COR-L47 (cell line): ENCODE data around the gene ADCY9.
"Not testable (repeated sequence)": the region's sequence is repeated elsewhere in the genome, so short reads cannot be mapped to it uniquely, and the experiment has no call there.

Experiments
- DNase-seq: peaks from one replicate; lab custom pipeline; 2025; lab: John Stamatoyannopoulos, UW

ADCY9 gene

DNA sequence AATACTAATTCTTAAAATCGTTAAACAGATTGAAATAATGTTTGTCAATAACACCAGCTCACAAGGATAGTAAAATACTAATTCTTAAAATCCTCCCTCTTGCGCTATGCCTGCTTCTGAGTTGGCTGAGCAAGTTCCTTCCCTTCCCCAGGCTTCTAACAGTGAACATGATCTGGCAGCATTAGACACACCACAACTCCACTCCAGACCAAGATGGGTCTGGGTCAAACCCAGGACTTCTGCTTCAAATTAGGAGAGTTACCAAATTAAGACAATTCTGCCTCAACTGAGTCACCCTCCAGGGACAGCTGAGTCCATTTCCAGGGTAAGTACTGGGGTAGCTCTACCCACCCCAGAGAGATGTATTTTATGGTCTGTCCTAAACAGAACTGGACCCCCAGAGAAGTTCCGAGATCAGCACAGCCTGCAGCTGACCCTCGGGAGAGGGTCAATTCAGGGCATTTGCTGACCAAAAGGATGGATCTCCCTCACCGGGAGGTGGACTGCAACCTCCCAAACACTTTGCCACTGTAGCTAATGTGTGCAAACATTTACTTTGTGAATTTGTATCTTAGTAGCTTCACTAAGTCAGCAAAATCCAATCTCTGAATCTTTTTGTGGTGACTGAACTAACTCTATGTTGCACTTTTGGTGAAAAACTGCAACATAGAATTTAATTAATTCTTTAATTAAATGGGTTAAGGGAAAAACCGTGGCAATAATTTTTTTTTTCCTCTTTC is 48.8 kb downstream of the ADCY9 start:
- DNase-seq = no peak

DNA sequence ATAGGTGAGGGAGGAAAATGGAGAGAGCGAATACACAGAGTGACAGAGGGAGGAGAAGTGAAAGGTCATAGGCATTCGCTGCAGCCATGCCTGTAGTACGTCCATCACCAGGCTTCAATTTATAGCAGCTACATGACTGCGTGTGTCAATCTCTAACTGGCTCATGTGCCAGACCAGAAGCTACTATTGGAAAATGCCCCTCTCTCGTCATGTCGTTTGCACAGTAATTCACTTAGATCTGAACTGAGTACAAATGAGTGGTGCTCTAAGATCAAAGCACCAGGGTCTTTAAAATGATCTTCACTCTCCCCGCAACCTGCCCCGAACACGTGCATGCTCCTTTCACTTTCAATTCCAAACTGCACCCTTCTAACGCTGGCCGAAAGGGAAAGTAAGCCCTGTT is 51.3 kb downstream of the ADCY9 start:
- DNase-seq = no peak

DNA sequence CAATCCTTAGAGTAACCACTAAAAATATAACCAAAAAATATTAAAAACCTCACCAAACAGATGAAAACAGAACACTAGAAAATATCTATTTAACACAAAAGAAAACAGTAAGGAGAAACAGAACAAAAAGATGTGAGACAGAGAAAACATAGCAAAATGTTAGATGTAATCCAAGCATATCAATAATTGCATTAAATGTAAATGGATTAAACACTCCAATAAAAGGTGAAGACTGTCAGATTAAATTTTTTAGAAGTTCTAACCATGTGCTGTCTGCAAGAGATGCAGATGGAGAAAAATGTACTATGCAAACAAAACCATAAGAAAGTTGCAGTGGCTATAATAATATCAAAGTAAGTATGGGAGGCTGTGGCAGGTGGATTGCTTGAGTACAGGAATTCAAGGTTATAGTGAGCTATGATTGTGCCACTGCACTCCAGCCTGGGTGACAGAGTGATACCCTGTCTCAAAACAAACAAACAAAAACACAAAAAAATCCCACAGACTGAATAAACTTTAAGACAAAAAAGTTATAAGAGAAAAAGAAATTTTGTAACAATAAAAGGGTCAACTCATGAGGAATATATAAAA is 53.9 kb downstream of the ADCY9 start:
- no peak for DNase-seq

DNA sequence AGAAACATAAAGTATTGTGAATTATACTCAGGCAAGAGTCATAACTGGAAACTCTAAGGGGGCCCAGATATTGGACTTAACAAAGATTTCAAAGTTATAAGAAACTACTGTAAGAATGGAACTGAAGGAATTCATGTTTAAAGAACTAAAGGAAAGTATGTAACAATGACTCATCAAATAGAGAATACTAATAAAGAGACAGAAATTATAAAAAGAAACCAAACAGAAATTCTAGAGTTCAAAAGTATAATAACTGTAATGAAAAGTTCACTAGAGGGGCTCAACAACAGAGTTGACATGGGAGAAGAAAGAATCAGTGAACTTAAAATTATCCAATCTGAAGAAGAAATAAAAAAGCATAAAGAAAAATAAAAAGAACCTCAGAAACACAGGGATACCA is 55.4 kb downstream of the ADCY9 start:
- DNase-seq = no peak

DNA sequence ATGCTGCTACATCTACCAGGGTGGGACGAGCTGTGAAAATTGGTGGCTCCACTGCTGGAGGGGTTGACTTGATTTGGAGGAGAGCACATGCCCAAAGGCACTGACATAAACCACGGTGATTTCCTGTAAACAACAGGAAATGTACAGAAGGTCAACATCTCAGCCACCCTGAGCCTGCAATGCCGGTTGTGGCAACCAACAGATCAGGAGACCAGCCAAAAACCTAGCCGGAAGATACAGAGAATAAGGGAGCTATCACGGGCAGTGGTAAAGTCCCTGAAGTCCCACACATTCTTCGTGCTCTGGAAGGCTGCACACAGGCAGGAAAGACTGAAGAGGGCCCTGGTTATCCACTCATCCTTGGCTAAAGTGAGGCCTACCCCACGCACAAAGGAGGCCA is 56.2 kb downstream of the ADCY9 start:
- no peak for DNase-seq

DNA sequence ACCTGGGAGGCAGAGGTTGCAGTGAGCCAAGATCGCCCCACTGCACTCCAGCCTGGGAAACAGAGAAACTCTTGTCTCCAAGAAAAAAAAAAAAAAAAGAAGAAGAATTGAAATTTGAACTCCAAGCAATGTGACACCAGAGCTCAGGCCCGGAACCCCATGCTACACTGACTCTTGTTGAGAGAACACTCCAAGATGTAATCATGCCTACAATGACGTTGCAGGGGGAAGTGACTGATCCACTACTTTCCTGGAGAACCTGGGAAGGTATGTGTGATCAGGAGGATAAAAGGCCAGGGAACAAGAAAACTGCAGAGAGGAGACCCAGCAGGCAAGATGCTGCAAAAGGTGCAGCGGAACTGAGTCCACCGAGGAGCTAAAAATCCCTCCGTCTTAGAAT is 57.9 kb downstream of the ADCY9 start:
- DNase-seq = no peak

DNA sequence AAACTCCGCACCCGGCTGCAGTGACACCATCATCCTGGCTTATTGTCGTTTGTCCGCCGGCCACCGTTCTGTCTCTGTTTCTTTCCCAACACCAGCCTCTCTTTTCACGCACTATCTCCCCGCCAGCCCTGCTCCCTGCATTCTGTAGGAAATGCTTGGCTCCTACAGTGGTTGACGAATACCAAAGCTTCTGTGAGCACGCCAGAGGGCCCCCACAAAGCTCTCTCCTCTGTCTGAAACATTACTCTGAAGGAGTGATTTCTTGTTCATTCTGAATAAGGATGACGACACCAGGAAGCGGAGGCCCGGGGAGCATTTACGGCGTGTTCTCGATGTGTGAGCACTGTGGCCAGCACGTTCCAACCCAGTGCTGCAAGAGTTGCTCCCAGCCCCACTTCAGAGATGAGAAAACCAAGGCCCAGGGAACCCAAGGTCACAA is 58.8 kb downstream of the ADCY9 start:
- DNase-seq = no peak

DNA sequence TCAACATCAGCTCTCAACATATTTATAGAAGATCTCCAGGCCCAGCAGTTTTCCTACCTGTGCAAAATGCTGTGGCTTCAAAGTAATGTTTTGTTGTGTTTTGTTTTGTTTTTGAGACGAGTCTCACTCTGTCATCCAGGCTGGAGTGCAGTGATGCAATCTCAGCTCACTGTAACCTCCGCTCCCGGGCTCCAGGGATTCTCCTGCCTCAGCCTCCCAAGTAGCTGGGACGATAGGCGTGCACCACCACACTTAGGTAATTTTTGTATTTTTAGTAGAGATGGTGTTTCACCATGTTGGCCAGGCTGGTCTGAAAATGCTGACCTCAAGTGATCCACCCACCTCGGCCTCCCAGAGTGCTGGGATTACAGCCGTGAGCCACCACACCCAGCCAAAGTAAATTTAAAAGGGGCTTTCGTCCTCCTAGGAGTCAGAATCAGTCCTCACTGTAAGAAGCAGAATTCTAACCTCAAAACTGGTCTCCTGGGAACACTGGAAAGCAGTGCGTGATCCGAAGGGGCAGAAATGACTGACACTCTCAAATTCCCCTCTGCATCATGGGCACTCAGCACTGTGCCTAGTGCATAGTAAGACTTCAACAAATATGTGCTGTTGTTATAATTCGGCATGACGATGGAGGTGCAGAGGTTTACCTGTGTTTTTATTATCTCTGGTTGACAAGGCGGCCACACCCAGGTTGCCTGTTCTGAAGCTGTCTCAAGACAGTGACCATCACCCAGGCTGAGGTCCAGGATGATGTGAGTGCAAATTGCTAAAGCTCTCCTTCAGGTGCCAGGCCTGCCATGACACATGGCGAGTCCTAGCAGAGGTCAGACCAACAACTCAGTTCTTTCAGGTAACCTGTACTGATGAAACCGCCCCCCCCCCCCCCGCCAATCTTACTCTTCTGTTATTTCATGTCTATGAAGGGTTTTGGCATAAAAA is 59.8 kb downstream of the ADCY9 start:
- DNase-seq = no peak

DNA sequence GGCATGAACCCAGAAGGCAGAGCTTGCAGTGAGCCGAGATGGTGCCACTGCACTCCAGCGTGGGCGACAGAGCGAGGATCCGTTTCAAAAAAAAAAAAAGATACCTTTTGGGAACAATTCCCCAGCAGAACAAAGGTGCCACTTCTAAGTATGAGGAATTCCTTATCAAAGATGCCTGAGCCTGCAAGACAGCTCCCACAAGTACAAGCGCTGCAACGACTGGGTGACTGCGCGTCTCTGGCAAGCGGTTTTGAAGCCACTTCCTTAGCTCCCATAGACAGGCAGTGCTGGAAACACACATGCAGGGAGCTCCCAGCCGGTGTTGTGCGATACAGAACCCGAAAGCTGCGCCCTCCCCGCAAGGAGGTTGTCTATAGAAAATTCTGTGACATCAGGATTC is 60.5 kb downstream of the ADCY9 start:
- no peak for DNase-seq

DNA sequence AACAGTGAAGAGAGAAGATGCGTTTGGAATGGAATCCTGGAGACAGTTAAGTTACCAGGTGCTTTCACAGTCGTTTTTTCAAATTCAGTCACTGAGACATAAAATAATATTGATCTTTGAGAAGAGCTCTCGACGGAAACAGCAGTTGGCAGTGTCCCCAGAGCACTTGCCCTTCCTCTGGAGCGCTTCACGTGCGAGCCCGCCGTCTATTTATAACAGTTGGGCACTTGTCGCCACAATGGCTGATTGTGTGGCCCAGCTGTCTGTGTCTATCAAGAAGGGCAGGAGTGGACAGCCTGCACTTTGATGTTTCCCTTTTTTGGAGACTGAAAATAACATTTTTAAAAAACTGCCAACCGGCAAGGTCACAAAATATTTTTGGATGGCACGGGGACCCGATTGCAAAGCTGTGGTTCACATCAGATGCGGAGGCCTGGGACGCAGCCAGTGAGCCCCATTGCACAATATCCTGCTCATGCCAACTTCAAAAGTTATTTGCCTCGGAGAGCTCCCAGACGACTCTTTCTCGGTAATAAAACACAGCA is 62.9 kb downstream of the ADCY9 start:
- peak; percentile 81 for DNase-seq

DNA sequence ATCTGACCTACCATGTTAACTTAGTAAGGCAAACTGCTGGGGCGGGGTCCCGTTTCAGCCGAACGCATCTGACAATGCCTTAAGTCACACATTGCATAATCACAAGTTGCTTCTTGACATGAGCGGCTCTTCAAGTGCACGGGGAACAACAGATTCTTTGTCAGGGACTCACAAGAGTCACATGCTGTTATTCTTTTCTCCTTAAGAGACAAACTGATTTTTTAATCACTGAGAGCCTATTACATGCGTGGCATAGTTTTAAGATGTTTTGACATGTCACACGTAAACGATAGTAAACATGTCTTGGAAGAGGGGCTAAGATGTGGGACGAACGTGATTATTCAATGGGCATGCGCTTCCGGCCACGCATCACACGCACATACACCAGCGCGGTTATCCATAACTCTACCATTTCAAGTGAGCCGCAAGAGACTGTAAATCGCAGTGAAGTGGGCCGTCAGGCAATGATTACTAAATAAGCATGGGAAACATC is 63.4 kb downstream of the ADCY9 start:
- DNase-seq = no peak

DNA sequence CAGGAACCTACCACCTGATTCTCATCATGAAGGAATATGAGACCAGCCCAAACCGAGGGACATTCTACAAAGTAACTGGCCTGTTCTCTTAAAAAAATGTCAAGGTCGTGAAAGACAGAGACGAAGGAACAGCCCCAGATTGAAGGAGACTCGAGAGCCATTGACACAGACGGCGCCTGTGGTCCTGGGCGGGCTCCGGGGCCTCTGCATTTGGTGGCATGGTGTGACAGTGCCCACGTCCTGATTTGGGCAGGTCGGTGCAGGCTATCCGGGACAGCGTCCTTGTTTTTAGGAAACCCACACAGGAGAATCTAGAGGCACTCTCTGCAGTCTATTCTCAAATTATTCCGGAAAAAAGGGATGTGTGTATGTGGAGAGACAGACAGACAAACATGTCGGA is 64.1 kb downstream of the ADCY9 start:
- DNase-seq = no peak

DNA sequence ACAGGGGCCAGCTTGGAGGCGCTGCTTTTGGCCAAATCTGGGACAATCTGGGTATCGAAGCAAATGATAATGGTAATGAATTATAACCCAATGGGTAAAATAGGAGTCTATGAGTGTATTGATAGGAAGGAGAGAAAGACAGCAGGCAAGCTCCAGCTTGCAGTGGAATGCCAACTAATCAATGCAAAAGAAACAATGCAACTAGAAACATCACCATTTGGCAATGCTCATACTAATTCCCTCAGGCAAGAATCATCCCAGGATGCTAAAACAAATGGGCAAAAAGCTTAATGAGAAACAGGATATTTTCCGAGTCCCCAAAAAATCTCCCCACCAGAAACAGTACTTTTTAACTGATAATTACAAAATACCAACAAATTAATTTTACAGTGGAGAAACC is 64.7 kb downstream of the ADCY9 start:
- no peak for DNase-seq

DNA sequence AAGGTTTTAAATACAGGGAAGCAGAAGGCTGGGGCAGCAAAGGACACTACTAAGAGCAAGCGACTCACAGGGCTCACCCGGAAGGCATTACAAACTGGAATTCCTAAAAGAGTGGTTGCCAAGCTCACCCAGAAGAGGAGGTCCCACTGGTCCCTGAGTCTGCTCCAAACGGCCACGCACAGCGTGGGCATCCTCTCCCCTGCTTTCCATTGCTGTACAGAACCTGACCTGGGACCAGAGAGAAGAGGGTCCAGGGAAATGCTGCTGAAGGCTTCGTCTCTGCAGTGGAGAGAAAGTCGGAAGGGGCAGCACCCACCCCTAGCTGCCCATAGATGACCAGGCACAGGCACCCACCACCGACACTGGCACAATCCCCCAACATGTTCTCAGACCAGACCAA is 67.2 kb downstream of the ADCY9 start:
- no peak for DNase-seq

DNA sequence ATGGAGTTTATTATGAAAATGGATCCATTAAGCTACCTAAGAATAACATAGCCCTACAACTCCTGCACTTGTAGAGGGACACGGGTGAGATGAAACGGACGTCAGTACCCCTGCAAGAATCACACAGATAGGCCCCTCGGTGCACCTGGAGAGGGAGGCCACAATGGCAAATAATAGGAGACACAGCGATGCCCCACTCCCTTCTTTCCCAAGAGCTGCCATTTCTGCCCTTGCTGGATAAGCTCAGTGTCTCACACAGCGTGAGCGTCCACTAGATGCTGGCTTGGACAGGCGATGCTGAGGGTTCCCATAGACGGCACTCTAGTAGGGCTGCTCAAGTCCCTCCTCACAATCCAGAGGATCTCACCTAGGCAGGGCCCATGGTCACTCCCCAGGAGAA is 67.8 kb downstream of the ADCY9 start:
- no peak for DNase-seq

DNA sequence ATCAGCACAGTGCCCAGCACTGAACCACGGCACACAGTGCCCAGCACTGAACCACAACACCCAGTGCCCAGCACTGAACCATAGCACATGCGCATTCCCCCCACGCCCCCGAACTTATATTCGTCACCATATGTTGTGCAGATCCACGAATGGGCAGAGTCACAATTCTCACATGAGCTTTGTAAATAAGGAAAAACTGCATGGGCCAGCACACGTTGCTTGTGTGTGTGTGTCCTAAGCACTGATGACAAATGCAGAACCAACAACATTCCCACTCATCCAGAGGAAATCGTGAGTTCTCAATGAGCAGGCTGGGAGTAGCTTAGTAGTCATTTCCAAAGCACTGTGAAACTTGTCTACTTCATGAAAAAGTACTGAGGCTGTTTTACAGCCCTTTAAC is 70.0 kb downstream of the ADCY9 start:
- no peak for DNase-seq

DNA sequence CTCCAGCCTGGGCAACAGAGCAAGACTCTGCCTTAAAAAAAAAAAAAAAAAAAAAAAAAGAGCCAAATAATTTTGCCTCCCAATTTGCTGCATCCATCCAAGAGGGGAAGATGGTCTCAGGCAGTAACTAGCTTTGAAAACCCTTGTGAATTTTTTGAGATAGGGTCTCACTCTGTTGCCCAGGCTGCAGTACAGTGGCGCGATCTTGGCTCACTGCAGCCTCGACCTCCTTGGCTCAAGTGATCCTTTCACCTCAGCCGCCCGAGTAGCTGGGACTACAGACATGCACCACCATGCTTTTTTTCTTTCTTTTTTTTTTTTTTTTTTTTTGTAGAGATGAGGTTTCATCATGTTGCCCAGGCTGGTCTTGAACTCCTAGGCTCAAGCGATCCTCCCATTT is 70.7 kb downstream of the ADCY9 start:
- DNase-seq = not testable (repeated sequence)

DNA sequence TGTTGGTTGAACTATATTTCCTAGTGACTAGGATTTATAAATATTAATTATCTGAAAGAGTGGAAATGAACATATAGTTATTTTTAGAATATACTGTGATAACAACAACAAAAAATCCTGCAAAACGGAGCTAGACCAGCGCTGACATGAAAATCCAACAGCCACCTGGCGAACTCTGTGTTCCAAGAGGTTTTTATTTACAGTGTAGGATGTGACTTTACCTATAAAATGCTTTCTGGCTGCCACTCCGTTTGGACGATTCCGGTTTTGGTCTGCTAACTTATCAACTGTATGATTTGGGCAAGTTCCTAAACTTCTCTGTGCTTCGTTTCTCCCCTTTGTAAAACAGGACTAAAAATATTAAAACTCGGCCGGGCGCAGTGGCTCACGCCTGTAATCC is 73.7 kb downstream of the ADCY9 start:
- no peak for DNase-seq

DNA sequence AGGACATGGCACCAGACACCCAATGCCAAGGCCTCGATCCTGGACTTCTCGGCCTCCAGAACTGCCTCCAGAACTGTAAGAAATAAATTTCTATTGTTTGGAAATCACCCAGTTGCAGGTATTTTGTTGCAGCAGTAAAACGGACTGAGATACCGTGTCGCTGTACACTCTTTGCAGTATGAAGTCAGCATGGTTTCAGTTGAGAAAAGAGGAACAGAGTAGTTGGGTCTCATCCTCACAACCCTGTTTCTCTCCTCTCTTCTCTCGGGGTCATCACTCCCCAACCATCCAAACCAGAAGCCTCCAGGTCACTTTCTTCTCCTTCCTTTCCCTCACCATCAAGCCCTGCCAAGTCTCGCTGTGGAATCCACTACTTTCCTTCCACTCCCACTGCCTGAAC is 77.8 kb downstream of the ADCY9 start:
- DNase-seq = no peak

DNA sequence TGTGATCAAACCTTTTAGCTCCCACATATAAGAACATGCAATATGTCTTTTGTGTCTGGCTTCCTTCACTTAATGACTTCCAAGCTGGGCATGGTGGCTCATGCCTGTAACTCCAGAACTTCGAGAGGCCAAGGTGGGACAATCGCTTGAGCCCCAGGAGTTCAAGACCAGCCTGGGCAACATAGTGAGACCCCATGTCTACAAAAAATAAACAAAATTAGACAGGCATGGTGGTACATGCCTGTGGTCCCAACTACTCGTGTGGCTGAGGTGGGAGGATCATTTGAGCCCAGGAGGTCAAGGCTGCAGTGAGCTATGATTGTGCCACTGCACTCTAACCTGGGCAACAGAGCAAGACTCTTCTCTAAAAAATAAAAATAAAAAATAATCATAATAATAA is 79.3 kb downstream of the ADCY9 start:
- DNase-seq = not testable (repeated sequence)

DNA sequence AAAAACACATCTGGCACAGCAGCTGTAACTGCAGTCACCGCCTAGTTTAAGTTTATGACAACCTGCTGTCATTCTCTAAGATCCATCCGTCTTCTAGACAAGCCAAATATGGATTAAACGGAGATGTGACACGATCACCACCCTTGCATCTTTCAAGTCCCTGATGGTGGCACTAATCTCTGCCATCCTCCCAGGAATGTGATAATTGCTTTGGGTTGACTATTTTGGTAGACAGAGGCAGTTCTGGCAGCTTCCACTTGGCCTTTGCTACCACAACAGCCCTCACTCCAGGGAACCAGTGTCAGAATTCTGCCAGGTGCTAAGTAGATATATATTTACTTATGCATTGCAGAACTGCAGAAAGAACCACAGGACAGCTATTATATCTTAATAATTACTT is 81.3 kb downstream of the ADCY9 start:
- no peak for DNase-seq

DNA sequence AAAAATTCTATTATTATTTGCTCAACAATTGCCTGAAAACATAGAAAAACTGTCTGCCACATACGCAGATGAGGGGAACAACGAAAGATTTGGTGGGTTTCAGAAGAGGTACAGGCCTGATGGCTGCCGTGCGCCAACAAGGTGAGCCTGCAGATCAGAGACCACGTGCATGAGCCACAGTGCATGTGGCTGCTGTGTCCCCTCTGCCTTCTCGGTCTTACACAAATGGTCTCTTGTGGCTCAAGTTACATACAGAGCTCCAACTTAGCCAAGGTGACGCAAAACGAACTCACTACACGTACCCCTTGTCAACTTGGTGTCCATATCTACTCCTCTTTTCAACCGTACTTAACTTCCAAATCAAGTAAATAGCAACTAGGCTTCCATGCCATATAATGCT is 82.3 kb downstream of the ADCY9 start:
- no peak for DNase-seq

DNA sequence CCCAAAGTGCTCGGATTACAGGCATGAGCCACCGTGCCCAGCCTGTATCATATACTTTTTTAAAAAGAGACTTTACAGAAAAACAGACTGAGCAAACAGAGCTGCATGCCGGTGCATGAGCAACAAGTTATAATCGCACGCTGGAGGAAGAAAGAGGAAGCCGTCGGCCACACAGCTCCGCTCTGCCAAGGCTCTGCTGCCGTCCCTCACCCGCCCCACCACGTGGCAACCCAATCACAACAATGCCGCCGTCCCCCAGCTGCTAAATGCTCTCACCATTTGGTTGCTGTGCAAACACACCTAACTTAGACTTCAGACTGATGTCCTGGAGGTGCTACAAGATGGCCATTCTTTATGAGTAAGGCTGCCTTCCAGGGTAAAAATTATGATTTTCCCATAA is 83.5 kb downstream of the ADCY9 start:
- DNase-seq = no peak
